ENCODE results near the gene P2RY1.
"Not testable (repeated sequence)": the region's sequence is repeated elsewhere in the genome, so short reads cannot be mapped to it uniquely, and the experiment has no call there.

Gene P2RY1

GRCh38 chr3:152841131-152841530 lies 6.2 kb downstream of the P2RY1 start:
- DNase-seq, result no peak

- no peak for DNase-seq
Measured at GRCh38 chr3:152842413-152842812, 7.5 kb downstream of the P2RY1 start.

- no peak for DNase-seq
Measured at GRCh38 chr3:152843955-152844354, 9.0 kb downstream of the P2RY1 start.

GRCh38 chr3:152846572-152847202 lies 11.8 kb downstream of the P2RY1 start:
- DNase-seq, result not testable (repeated sequence)

- not testable (repeated sequence) for DNase-seq
Measured at GRCh38 chr3:152847599-152847998, 12.7 kb downstream of the P2RY1 start.

GRCh38 chr3:152849996-152850578 lies 15.2 kb downstream of the P2RY1 start:
- DNase-seq, result no peak

- no peak for DNase-seq
Measured at GRCh38 chr3:152853196-152853595, 18.3 kb downstream of the P2RY1 start.

GRCh38 chr3:152857082-152857481 lies 22.2 kb downstream of the P2RY1 start:
- no peak for DNase-seq

GRCh38 chr3:152858170-152858800 lies 23.4 kb downstream of the P2RY1 start:
- DNase-seq, result no peak

- no peak for DNase-seq
Measured at GRCh38 chr3:152860736-152861135, 25.8 kb downstream of the P2RY1 start.

GRCh38 chr3:152865668-152866245 lies 30.8 kb downstream of the P2RY1 start:
- DNase-seq, result no peak

- no peak for DNase-seq
Measured at GRCh38 chr3:152870027-152870426, 35.1 kb downstream of the P2RY1 start.

GRCh38 chr3:152873314-152873713 lies 38.4 kb downstream of the P2RY1 start:
- not testable (repeated sequence) for DNase-seq

GRCh38 chr3:152874896-152875749 lies 40.2 kb downstream of the P2RY1 start:
- no peak for DNase-seq

- DNase-seq, result no peak
Measured at GRCh38 chr3:152879130-152879789, 44.3 kb downstream of the P2RY1 start.

GRCh38 chr3:152879790-152880174 lies 44.9 kb downstream of the P2RY1 start:
- DNase-seq, result no peak

GRCh38 chr3:152885076-152885475 lies 50.1 kb downstream of the P2RY1 start:
- no peak for DNase-seq

Measured in NCI-H1930 (cell line).